Measurements from ENCODE around the gene SLC22A7. TPM values are rescaled to one million over a fixed set of nuclear protein-coding genes. Genes with fewer than 3 reads are reported as not detected.

SLC22A7 gene
- total and polyA plus RNA-seq, 2 donors from 2014 or later, result 2.0 to 34.8 TPM

DNA sequence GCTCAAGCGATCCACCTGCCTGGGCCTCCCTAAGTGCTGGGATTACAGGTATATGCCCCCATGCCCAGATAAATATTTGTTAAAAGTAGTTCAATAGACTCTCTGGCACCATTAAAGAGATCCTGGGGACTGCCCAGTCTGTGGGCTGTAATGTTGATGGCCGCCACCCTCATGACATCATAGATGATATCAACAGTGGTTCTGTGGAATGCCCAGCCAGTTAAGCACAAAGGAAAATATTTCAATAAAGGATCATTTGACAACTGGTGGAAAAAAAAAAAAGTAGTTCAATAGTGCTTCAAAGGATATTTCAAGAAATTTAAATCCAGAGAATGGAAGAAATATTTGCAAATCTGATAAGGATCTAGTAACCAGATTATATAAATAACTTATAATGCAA lies 12.1 kb downstream of the SLC22A7 start:
- Histone ChIP-seq H3K27ac (ENCODE audit: low read depth in 2 of 2, low read length in 2 of 2) (no peak overlapping the region), H3K9ac (ENCODE audit: low read length in 3 of 3) (no peak overlapping the region), H3K27me3 (ENCODE audit: control insufficient read depth, insufficient read depth, low read length) (no peaks in the 10 kb centered on the region), H3K9me3 (ENCODE audit: control insufficient read depth in 2 of 3, insufficient read depth in 1 of 3, low read length in 3 of 3) (no peaks in the 10 kb centered on the region), H3K36me3 (ENCODE audit: control insufficient read depth in 2 of 3, insufficient read depth in 3 of 3, low read length in 3 of 3) (no peaks in the 10 kb centered on the region), H3K4me1 (ENCODE audit: control insufficient read depth in 2 of 3, insufficient read depth in 2 of 3, low read depth in 1 of 3, low read length in 3 of 3) (peaks cover 0 to 8% (median 0%) of the 10 kb centered on the region in 3 donors), H3K4me3 (ENCODE audit: low read length in 3 of 3) (no peak overlapping the region)
- TF ChIP-seq, protein P1, sequence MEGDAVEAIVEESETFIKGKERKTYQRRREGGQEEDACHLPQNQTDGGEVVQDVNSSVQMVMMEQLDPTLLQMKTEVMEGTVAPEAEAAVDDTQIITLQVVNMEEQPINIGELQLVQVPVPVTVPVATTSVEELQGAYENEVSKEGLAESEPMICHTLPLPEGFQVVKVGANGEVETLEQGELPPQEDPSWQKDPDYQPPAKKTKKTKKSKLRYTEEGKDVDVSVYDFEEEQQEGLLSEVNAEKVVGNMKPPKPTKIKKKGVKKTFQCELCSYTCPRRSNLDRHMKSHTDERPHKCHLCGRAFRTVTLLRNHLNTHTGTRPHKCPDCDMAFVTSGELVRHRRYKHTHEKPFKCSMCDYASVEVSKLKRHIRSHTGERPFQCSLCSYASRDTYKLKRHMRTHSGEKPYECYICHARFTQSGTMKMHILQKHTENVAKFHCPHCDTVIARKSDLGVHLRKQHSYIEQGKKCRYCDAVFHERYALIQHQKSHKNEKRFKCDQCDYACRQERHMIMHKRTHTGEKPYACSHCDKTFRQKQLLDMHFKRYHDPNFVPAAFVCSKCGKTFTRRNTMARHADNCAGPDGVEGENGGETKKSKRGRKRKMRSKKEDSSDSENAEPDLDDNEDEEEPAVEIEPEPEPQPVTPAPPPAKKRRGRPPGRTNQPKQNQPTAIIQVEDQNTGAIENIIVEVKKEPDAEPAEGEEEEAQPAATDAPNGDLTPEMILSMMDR (IDR thresholded peaks at IDR 0.05; ENCODE audit: borderline replicate concordance, extremely low read depth, insufficient read depth), result no peak
- FAIRE-seq (no peak), DNase-seq (peak in 1 of 5 donors; percentile 5)
- intact Hi-C loops (cut with DNase I), result no loop called here

- H3K27ac ChIP-seq (ENCODE audit: low read depth in 2 of 2, low read length in 2 of 2), result no peak overlapping the region
- intact Hi-C loops (cut with DNase I), result no loop called here
- TF ChIP-seq, protein P1 (IDR thresholded peaks at IDR 0.05; ENCODE audit: borderline replicate concordance, extremely low read depth, insufficient read depth), result no peak
- no peak overlapping the region for H3K9ac ChIP-seq (ENCODE audit: low read length in 3 of 3)
- H3K36me3 ChIP-seq (ENCODE audit: control insufficient read depth in 2 of 3, insufficient read depth in 3 of 3, low read length in 3 of 3), result no peaks in the 10 kb centered on the region
- no peaks in the 10 kb centered on the region for H3K9me3 ChIP-seq (ENCODE audit: control insufficient read depth in 2 of 3, insufficient read depth in 1 of 3, low read length in 3 of 3)
- FAIRE-seq (no peak), DNase-seq (no peak)
- no peak overlapping the region for H3K4me3 ChIP-seq (ENCODE audit: low read length in 3 of 3)
- H3K4me1 ChIP-seq (ENCODE audit: control insufficient read depth in 2 of 3, insufficient read depth in 2 of 3, low read depth in 1 of 3, low read length in 3 of 3), result peaks cover 0 to 8% (median 0%) of the 10 kb centered on the region in 3 donors
- no peaks in the 10 kb centered on the region for H3K27me3 ChIP-seq (ENCODE audit: control insufficient read depth, insufficient read depth, low read length)
These were observed 12.6 kb downstream of the SLC22A7 start for GRCh38 chr6:43310624-43311023.

GRCh38 chr6:43311666-43312065 lies 13.6 kb downstream of the SLC22A7 start:
- no peaks in the 10 kb centered on the region for H3K27me3 ChIP-seq (ENCODE audit: control insufficient read depth, insufficient read depth, low read length)
- DNase-seq (no peak), FAIRE-seq (no peak)
- H3K9ac ChIP-seq (ENCODE audit: low read length in 3 of 3), result no peak overlapping the region
- TF ChIP-seq, protein P1 (IDR thresholded peaks at IDR 0.05; ENCODE audit: borderline replicate concordance, extremely low read depth, insufficient read depth), result no peak
- H3K36me3 ChIP-seq (ENCODE audit: control insufficient read depth in 2 of 3, insufficient read depth in 3 of 3, low read length in 3 of 3), result no peaks in the 10 kb centered on the region
- H3K9me3 ChIP-seq (ENCODE audit: control insufficient read depth in 2 of 3, insufficient read depth in 1 of 3, low read length in 3 of 3), result no peaks in the 10 kb centered on the region
- intact Hi-C loops (cut with DNase I), result no loop called here
- H3K27ac ChIP-seq (ENCODE audit: low read depth in 2 of 2, low read length in 2 of 2), result no peak overlapping the region
- no peak overlapping the region for H3K4me3 ChIP-seq (ENCODE audit: low read length in 3 of 3)
- H3K4me1 ChIP-seq (ENCODE audit: control insufficient read depth in 2 of 3, insufficient read depth in 2 of 3, low read depth in 1 of 3, low read length in 3 of 3), result peaks cover 0 to 8% (median 0%) of the 10 kb centered on the region in 3 donors

DNA sequence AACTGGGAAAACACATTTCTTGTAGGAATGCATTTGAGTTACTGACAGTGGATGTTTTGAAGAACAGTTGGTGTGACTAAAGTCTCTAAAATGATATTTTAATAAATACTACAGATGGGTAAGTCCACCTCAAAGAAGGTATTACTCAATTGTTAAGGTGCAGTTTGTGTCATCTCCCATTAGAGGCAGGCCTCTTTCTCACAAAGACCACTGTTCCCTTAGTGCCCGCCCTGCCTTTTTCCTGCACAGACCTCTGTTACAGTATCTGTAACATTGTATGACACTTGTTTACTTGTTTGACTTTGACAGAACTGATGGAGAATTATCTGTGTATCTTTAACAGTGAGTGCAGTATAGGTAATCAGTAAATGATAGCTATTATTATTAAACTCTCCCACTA lies 15.8 kb downstream of the SLC22A7 start:
- no peaks in the 10 kb centered on the region for H3K36me3 ChIP-seq (ENCODE audit: control insufficient read depth in 2 of 3, insufficient read depth in 3 of 3, low read length in 3 of 3)
- H3K4me1 ChIP-seq (ENCODE audit: control insufficient read depth in 2 of 3, insufficient read depth in 2 of 3, low read depth in 1 of 3, low read length in 3 of 3), result peaks cover 0 to 2% (median 0%) of the 10 kb centered on the region in 3 donors
- no peak for FAIRE-seq
- no peak overlapping the region for H3K4me3 ChIP-seq (ENCODE audit: low read length in 3 of 3)
- no peak for DNase-seq
- no peak overlapping the region for H3K27ac ChIP-seq (ENCODE audit: low read depth in 2 of 2, low read length in 2 of 2)
- intact Hi-C loops (cut with DNase I), result no loop called here
- H3K9me3 ChIP-seq (ENCODE audit: control insufficient read depth in 2 of 3, insufficient read depth in 1 of 3, low read length in 3 of 3), result no peaks in the 10 kb centered on the region
- no peak overlapping the region for H3K9ac ChIP-seq (ENCODE audit: low read length in 3 of 3)
- TF ChIP-seq, protein P1 (IDR thresholded peaks at IDR 0.05; ENCODE audit: borderline replicate concordance, extremely low read depth, insufficient read depth), result no peak
- no peaks in the 10 kb centered on the region for H3K27me3 ChIP-seq (ENCODE audit: control insufficient read depth, insufficient read depth, low read length)
